Transverse colon (tissue), 4 donors: Measurements from ENCODE around the gene ABCA6. TPM values are rescaled to one million over a fixed set of nuclear protein-coding genes. Genes with fewer than 3 reads are reported as not detected.

Experiments used
- DNase-seq: peaks from one replicate; pipeline ENCODE4 v3.0.0-alpha.2; 2019
- H3K27ac ChIP-seq, 4 donors: fragments of 200-600 bp; sonication (generic); 2 replicates each; pipeline ENCODE4 v1.5.1; 2016 to 2018; ENCODE audit warnings: inconsistent platforms in 4 of 4
- H3K27me3 ChIP-seq: fragments of 200-600 bp; sonication (generic); 2 replicates; pipeline ENCODE4 v1.5.1; 2017; ENCODE audit warnings: inconsistent platforms
- H3K36me3 ChIP-seq, 4 donors: fragments of 200-600 bp; sonication (generic); 2 replicates each; pipeline ENCODE4 v1.5.1; 2017 to 2019; ENCODE audit warnings: inconsistent platforms in 4 of 4
- H3K4me1 ChIP-seq, 4 donors: fragments of 200-600 bp; sonication (generic); 2 replicates each; pipeline ENCODE4 v1.5.1; 2017 to 2020; ENCODE audit warnings: inconsistent platforms in 4 of 4
- H3K4me3 ChIP-seq, 4 donors: fragments of 200-600 bp; sonication (generic); 1 replicate in 1 of 4; 2 replicates in 3 of 4; pipeline versions ENCODE4 v1.5.1 to v1.6.1; 2017 to 2019; ENCODE audit warnings: inconsistent platforms in 4 of 4
- H3K9me3 ChIP-seq, 2 donors: fragments of 200-600 bp; sonication (generic); 2 replicates each; pipeline ENCODE4 v1.5.1; 2017 to 2019; ENCODE audit warnings: inconsistent platforms in 2 of 2
- CTCF ChIP-seq, 5 experiments: fragments of 200-600 bp in 3 of 5; fragments of 450-650 bp in 2 of 5; sonication (generic) in 3 of 5; IDR thresholded peaks; 1 replicate in 2 of 5; 2 replicates in 3 of 5; pipeline ENCODE4 v1.5.1; 2016 to 2017; ENCODE audit warnings: antibody characterized with exemption in 5 of 5, inconsistent platforms in 3 of 5, mild to moderate bottlenecking in 2 of 5, moderate library complexity in 1 of 5
- EP300 ChIP-seq: sonication (generic); formaldehyde crosslinking; IDR thresholded peaks from one replicate; pipeline ENCODE4 v1.6.1; 2017; ENCODE audit warnings: antibody characterized with exemption, low read depth
- POLR2A ChIP-seq: fragments of 450-650 bp; IDR thresholded peaks from one replicate; pipeline ENCODE4 v1.6.1; 2016; ENCODE audit warnings: antibody characterized with exemption, mild to moderate bottlenecking, moderate library complexity
- POLR2AphosphoS5 ChIP-seq, 3 donors: sonication (generic); formaldehyde crosslinking; IDR thresholded peaks; one replicate each; pipeline ENCODE4 v1.6.1; 2016; ENCODE audit warnings: antibody characterized with exemption in 3 of 3
- WGBS, 2 donors: methylation state at CpG; one replicate each; pipeline ENCODE4 v1.1.5; 2018; ENCODE audit warnings: low coverage in 1 of 2; 5-methylcytosine and 5-hydroxymethylcytosine counted together
- in situ Hi-C, 4 donors: fragments of 200-750 bp; cut with MboI; loops; one replicate each; pipeline versions ENCODE4 v1.15.0 to v1.15.1; 2017; ENCODE audit warnings: low sequenced_read_pairs in 3 of 4, low pct_ligation_motif_present in 1 of 4, low pct_unique_long_range_greater_than_20kb in 1 of 4
- intact Hi-C: fragments of 100-400 bp; cut with DNase I; formaldehyde crosslinking; loops from one replicate; pipeline ENCODE4 v1.15.1; 2023; ENCODE audit warnings: low total_unique reads
- total RNA-seq, 4 donors: library from RNA; depleted of rRNA; stranded (reverse); fragments of >200 nt; gene quantifications; one replicate each; pipeline ENCODE4 v1.1.0, GENCODE V29; 2016

Gene ABCA6
- total RNA-seq, 4 donors from 2014 or later = 13.5 to 51.6 (median 27.0) TPM

GRCh38 chr17:69047368-69048263, 94.1 kb downstream of the ABCA6 start:
- H3K27ac ChIP-seq = peak overlapping the region; percentile 70 to 87 (median 82)
- no peaks in the 10 kb centered on the region for H3K27me3 ChIP-seq
- no peaks in the 10 kb centered on the region for H3K36me3 ChIP-seq
- H3K4me1 ChIP-seq = peaks cover 0 to 27% (median 12%) of the 10 kb centered on the region in 4 donors
- 10 to 29% methylated on average over 2 to 3 of the region's 3 CpGs for WGBS, 2 donors
- no peaks in the 10 kb centered on the region for H3K9me3 ChIP-seq
- in situ Hi-C loops = no loop called here
- H3K4me3 ChIP-seq = peak overlapping the region in 1 of 4 donors; percentile 20
- DNase-seq = peak; percentile 66
- intact Hi-C loops = no loop called here
- TF ChIP-seq EP300 = no peak
- no peak for TF ChIP-seq CTCF (IDR thresholded peaks at IDR 0.05)
- peak in 1 of 3 donors; percentile 23 for TF ChIP-seq POLR2AphosphoS5 (IDR thresholded peaks at IDR 0.05)
- TF ChIP-seq POLR2A = no peak

- TF ChIP-seq POLR2AphosphoS5 (IDR thresholded peaks at IDR 0.05) (no peak), POLR2A (no peak), EP300 (no peak), CTCF (IDR thresholded peaks at IDR 0.05) (no peak)
- H3K4me3 ChIP-seq = no peak overlapping the region
- peaks cover 0 to 28% (median 12%) of the 10 kb centered on the region in 4 donors for H3K4me1 ChIP-seq
- WGBS, 2 donors = 84 to 87% methylated on average over 4 of the region's 4 CpGs
- no peaks in the 10 kb centered on the region for H3K9me3 ChIP-seq
- in situ Hi-C loops (no loop called here), intact Hi-C loops (no loop called here)
- no peaks in the 10 kb centered on the region for H3K27me3 ChIP-seq
- no peak for DNase-seq
- peak overlapping the region; percentile 70 to 87 (median 82) for H3K27ac ChIP-seq
- H3K36me3 ChIP-seq = no peaks in the 10 kb centered on the region
Measured at GRCh38 chr17:69046121-69046807, 95.4 kb downstream of the ABCA6 start.

GRCh38 chr17:69045646-69046045, 96.0 kb downstream of the ABCA6 start:
- intact Hi-C loops (no loop called here), in situ Hi-C loops (no loop called here)
- Histone ChIP-seq H3K9me3 (no peaks in the 10 kb centered on the region), H3K4me1 (peaks cover 0 to 28% (median 12%) of the 10 kb centered on the region in 4 donors), H3K4me3 (no peak overlapping the region), H3K27ac (no peak overlapping the region), H3K36me3 (no peaks in the 10 kb centered on the region), H3K27me3 (no peaks in the 10 kb centered on the region)
- TF ChIP-seq CTCF (IDR thresholded peaks at IDR 0.05) = no peak
- TF ChIP-seq POLR2AphosphoS5 (IDR thresholded peaks at IDR 0.05) = no peak
- no peak for TF ChIP-seq EP300
- no peak for TF ChIP-seq POLR2A
- no peak for DNase-seq
- WGBS, 2 donors = 93 to 98% methylated on average over 2 of the region's 2 CpGs

GRCh38 chr17:69044371-69044770, 97.3 kb downstream of the ABCA6 start:
- DNase-seq = no peak
- intact Hi-C loops = no loop called here
- no peaks in the 10 kb centered on the region for H3K9me3 ChIP-seq
- H3K27me3 ChIP-seq = no peaks in the 10 kb centered on the region
- TF ChIP-seq POLR2AphosphoS5 (IDR thresholded peaks at IDR 0.05) (no peak), EP300 (no peak), CTCF (IDR thresholded peaks at IDR 0.05) (no peak), POLR2A (no peak)
- in situ Hi-C loops = no loop called here
- no peaks in the 10 kb centered on the region for H3K36me3 ChIP-seq
- 90 to 96% methylated on average over 2 of the region's 2 CpGs for WGBS, 2 donors
- peaks cover 0 to 28% (median 12%) of the 10 kb centered on the region in 4 donors for H3K4me1 ChIP-seq
- H3K4me3 ChIP-seq = no peak overlapping the region
- H3K27ac ChIP-seq = no peak overlapping the region
